CD4-positive, alpha-beta T cell (primary cell): ENCODE measurements around the gene DOCK4. TPM values are rescaled to one million over a fixed set of nuclear protein-coding genes. Genes with fewer than 3 reads are reported as not detected.

ENCODE experiments used
- ATAC-seq: fragments of 200-7000 bp; cut with Tn5 transposase; one replicate; pipeline ENCODE4 v1.10.0; 2022; ENCODE audit warnings: mild to moderate bottlenecking; ENCODE audit not compliant: poor library complexity
- CTCF ChIA-PET: fragments of 350-600 bp; sonication (Branson Sonifier 250); formaldehyde crosslinking; loops from one replicate; lab custom pipeline; 2021; ENCODE audit warnings: antibody characterized with exemption, inconsistent platforms; lab: Charles Lee
- POLR2A ChIA-PET: fragments of 350-600 bp; sonication (Branson Sonifier 250); formaldehyde crosslinking; loops from one replicate; lab custom pipeline; 2021; ENCODE audit warnings: antibody characterized with exemption, inconsistent platforms; lab: Charles Lee
- DNase-seq, 14 experiments: peaks; one replicate each; pipeline ENCODE4 v3.0.0-alpha.2; 2013 to 2020; ENCODE audit warnings: mixed read lengths in 2 of 14
- H3K27ac ChIP-seq, 2 donors: one replicate each; pipeline versions ENCODE4 v1.5.1 to v1.7.0; 2013; ENCODE audit warnings: low read length in 2 of 2, low read depth in 1 of 2, mild to moderate bottlenecking in 1 of 2
- H3K27me3 ChIP-seq, 2 experiments: 1 replicate in 1 of 2; 2 replicates in 1 of 2; pipeline versions ENCODE4 v1.6.1 to v1.7.0; 2013; ENCODE audit warnings: low read length in 2 of 2, control low read depth in 1 of 2, mild to moderate bottlenecking in 1 of 2, moderate library complexity in 1 of 2; ENCODE audit not compliant: insufficient read depth in 2 of 2, control insufficient read depth in 1 of 2
- H3K36me3 ChIP-seq: one replicate; pipeline ENCODE4 v1.6.1; 2013; ENCODE audit warnings: low read length, control low read depth; ENCODE audit not compliant: insufficient read depth
- H3K4me1 ChIP-seq: one replicate; pipeline ENCODE4 v1.6.1; 2013; ENCODE audit warnings: low read length, control low read depth; ENCODE audit not compliant: insufficient read depth
- H3K4me3 ChIP-seq: one replicate; pipeline ENCODE4 v1.5.1; 2013; ENCODE audit warnings: mild to moderate bottlenecking, low read length, moderate library complexity
- H3K9me3 ChIP-seq, 2 experiments: 1 replicate in 1 of 2; 2 replicates in 1 of 2; pipeline versions ENCODE4 v1.6.1 to v1.7.0; 2013; ENCODE audit warnings: low read length in 2 of 2, mild to moderate bottlenecking in 2 of 2, control low read depth in 1 of 2, moderate library complexity in 1 of 2; ENCODE audit not compliant: control insufficient read depth in 1 of 2, insufficient read depth in 1 of 2
- H3K27ac Mint-ChIP-seq: one replicate; pipeline ENCODE4 v1.8.0; 2020; ENCODE audit warnings: mixed read lengths
- H3K27me3 Mint-ChIP-seq: one replicate; pipeline ENCODE4 v1.8.0; 2021; ENCODE audit warnings: mixed read lengths
- H3K36me3 Mint-ChIP-seq: one replicate; pipeline ENCODE4 v1.8.0; 2021; ENCODE audit warnings: low read depth, mixed read lengths
- H3K4me1 Mint-ChIP-seq: one replicate; pipeline ENCODE4 v1.8.0; 2021; ENCODE audit warnings: low read depth, mixed read lengths
- H3K4me3 Mint-ChIP-seq: one replicate; pipeline ENCODE4 v1.8.0; 2020; ENCODE audit warnings: mild to moderate bottlenecking, mixed read lengths
- H3K9me3 Mint-ChIP-seq: one replicate; pipeline ENCODE4 v1.8.0; 2020; ENCODE audit warnings: mixed read lengths
- CTCF ChIP-seq: fragments of 200-600 bp; IDR thresholded peaks from one replicate; pipeline ENCODE4 v1.8.0; 2022; ENCODE audit warnings: antibody characterized with exemption, mild to moderate bottlenecking
- intact Hi-C, 2 experiments: fragments of 100-400 bp; cut with DNase I in 1 of 2; cut with micrococcal nuclease in 1 of 2; formaldehyde crosslinking; loops; one replicate each; pipeline versions ENCODE4 v1.15.1 to v1.9.0; 2023 to 2025; cut with DNase I, micrococcal nuclease
- total RNA-seq, 174 experiments: library from RNA in 2 of 174; stranded (reverse) in 2 of 174; gene quantifications; one replicate each; pipeline ENCODE4 v1.2.3 and lab custom pipeline; 2021 to 2026

DOCK4 gene
- total RNA-seq, 2 experiments from 2014 or later: 0.31 to 0.38 TPM

GRCh38 chr7:112110651-112111050 is 95.5 kb downstream of the DOCK4 start:
- Mint-ChIP-seq H3K36me3 (no peaks in the 10 kb centered on the region), H3K27me3 (no peaks in the 10 kb centered on the region), H3K27ac (no peak overlapping the region), H3K4me3 (no peak overlapping the region), H3K9me3 (no peaks in the 10 kb centered on the region), H3K4me1 (no peaks in the 10 kb centered on the region)
- intact Hi-C loops: no loop called here
- ATAC-seq (no peak), DNase-seq (no peak)
- CTCF ChIA-PET: no interaction called here
- Histone ChIP-seq H3K4me3 (no peak overlapping the region), H3K27me3 (no peaks in the 10 kb centered on the region), H3K27ac (no peak overlapping the region), H3K4me1 (no peaks in the 10 kb centered on the region), H3K36me3 (no peaks in the 10 kb centered on the region), H3K9me3 (no peaks in the 10 kb centered on the region)
- no peak for TF ChIP-seq CTCF
- POLR2A ChIA-PET: no interaction called here

- TF ChIP-seq CTCF: no peak
- no peak for ATAC-seq
- ChIA-PET POLR2A (no interaction called here), CTCF (no interaction called here)
- no peak for DNase-seq
- H3K9me3 ChIP-seq: no peaks in the 10 kb centered on the region
- H3K27me3 ChIP-seq: no peaks in the 10 kb centered on the region
- H3K36me3 Mint-ChIP-seq: no peaks in the 10 kb centered on the region
- no peaks in the 10 kb centered on the region for H3K9me3 Mint-ChIP-seq
- H3K27ac ChIP-seq: no peak overlapping the region
- no peaks in the 10 kb centered on the region for H3K4me1 Mint-ChIP-seq
- H3K27ac Mint-ChIP-seq: no peak overlapping the region
- H3K4me3 Mint-ChIP-seq: no peak overlapping the region
- H3K27me3 Mint-ChIP-seq: no peaks in the 10 kb centered on the region
- H3K4me3 ChIP-seq: no peak overlapping the region
- H3K36me3 ChIP-seq: no peaks in the 10 kb centered on the region
- no peaks in the 10 kb centered on the region for H3K4me1 ChIP-seq
- intact Hi-C loops: no loop called here
These were observed 96.0 kb downstream of the DOCK4 start for GRCh38 chr7:112110175-112110574.

DNA sequence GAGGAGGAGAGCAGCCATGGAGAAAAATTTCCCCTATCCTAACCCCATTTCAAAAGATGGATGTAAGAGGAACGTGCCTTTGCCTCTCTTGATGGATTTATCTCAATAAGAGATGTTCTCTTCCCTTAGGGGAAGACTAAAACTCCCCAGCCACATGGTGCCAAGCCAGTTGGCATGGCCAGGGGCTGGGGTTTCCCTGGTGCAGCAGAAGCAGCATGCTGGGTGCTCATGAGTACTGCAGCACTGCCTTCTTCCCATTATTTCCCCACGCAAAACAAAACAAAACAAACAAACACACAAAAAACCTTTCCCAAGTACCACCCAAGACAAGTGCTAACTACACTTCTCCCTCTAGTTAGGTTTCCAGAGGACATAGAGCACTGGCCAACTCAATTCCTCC is 97.2 kb downstream of the DOCK4 start:
- ATAC-seq (no peak), DNase-seq (no peak)
- POLR2A ChIA-PET: no interaction called here
- Histone ChIP-seq H3K36me3 (no peaks in the 10 kb centered on the region), H3K9me3 (no peaks in the 10 kb centered on the region), H3K4me1 (no peaks in the 10 kb centered on the region), H3K27me3 (no peaks in the 10 kb centered on the region), H3K4me3 (no peak overlapping the region), H3K27ac (no peak overlapping the region)
- no peaks in the 10 kb centered on the region for H3K4me1 Mint-ChIP-seq
- H3K27ac Mint-ChIP-seq: no peak overlapping the region
- no peak for TF ChIP-seq CTCF
- no peaks in the 10 kb centered on the region for H3K27me3 Mint-ChIP-seq
- H3K4me3 Mint-ChIP-seq: no peak overlapping the region
- H3K9me3 Mint-ChIP-seq: no peaks in the 10 kb centered on the region
- intact Hi-C loops: no loop called here
- no peaks in the 10 kb centered on the region for H3K36me3 Mint-ChIP-seq
- CTCF ChIA-PET: no interaction called here
